Sigmoid colon (tissue), 4 donors: ENCODE results near the gene MYO10.
A peak's percentile ranks its signal among the peaks of the same experiment; 100 is the strongest.

ENCODE experiments used
- EP300 ChIP-seq, 4 donors: sonication (generic); formaldehyde crosslinking; IDR thresholded peaks; one replicate each; pipeline ENCODE4 v1.6.1; 2017; ENCODE audit warnings: antibody characterized with exemption in 4 of 4
- POLR2A ChIP-seq, 2 donors: fragments of 450-650 bp; IDR thresholded peaks; one replicate each; pipeline ENCODE4 v1.6.1; 2016; ENCODE audit warnings: antibody characterized with exemption in 2 of 2, mild to moderate bottlenecking in 2 of 2, moderate library complexity in 2 of 2
- POLR2AphosphoS5 ChIP-seq, 4 donors: sonication (generic); formaldehyde crosslinking; IDR thresholded peaks; one replicate each; pipeline ENCODE4 v1.6.1; 2017; ENCODE audit warnings: antibody characterized with exemption in 4 of 4
- TF ChIP-seq, protein P1 (sequence below), 4 experiments: fragments of 450-650 bp in 3 of 4; fragments of 200-600 bp in 1 of 4; IDR thresholded peaks; one replicate each; pipeline ENCODE4 v1.5.1; 2016 to 2019; ENCODE audit warnings: antibody characterized with exemption in 4 of 4, mild to moderate bottlenecking in 3 of 4, moderate library complexity in 2 of 4

- TF ChIP-seq, protein P1, sequence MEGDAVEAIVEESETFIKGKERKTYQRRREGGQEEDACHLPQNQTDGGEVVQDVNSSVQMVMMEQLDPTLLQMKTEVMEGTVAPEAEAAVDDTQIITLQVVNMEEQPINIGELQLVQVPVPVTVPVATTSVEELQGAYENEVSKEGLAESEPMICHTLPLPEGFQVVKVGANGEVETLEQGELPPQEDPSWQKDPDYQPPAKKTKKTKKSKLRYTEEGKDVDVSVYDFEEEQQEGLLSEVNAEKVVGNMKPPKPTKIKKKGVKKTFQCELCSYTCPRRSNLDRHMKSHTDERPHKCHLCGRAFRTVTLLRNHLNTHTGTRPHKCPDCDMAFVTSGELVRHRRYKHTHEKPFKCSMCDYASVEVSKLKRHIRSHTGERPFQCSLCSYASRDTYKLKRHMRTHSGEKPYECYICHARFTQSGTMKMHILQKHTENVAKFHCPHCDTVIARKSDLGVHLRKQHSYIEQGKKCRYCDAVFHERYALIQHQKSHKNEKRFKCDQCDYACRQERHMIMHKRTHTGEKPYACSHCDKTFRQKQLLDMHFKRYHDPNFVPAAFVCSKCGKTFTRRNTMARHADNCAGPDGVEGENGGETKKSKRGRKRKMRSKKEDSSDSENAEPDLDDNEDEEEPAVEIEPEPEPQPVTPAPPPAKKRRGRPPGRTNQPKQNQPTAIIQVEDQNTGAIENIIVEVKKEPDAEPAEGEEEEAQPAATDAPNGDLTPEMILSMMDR (IDR thresholded peaks at IDR 0.05): no peak
- peak; percentile 6 to 59 (median 35) for TF ChIP-seq POLR2AphosphoS5 (IDR thresholded peaks at IDR 0.05)
- TF ChIP-seq EP300 (IDR thresholded peaks at IDR 0.05): no peak
- peak in 1 of 2 donors; percentile 0 for TF ChIP-seq POLR2A (IDR thresholded peaks at IDR 0.05)
Observed at GRCh38 chr5:16936150-16936988, at the start of gene MYO10.
